ENCODE measurements around the gene ZNHIT6.

DNA sequence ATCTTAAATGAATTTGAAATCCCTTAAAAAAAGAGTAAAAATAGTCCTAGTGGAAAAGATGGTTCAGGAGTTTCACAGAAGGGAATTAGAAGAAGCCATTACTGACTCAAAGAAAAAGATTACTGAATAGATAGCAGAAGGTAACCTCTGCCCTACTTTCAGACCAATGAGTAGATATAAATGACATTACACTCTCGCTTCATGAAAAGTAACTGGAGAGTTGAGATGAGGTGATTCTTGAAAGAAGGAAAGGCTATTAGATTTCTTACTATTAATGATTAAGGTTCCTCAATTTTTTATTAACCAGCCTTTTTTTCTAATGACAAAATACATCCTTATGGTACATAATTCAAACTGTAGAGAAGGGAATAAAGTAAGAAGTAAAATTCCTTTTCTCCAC, 99.4 kb downstream of the ZNHIT6 start:
- TF ChIP-seq, protein P1, sequence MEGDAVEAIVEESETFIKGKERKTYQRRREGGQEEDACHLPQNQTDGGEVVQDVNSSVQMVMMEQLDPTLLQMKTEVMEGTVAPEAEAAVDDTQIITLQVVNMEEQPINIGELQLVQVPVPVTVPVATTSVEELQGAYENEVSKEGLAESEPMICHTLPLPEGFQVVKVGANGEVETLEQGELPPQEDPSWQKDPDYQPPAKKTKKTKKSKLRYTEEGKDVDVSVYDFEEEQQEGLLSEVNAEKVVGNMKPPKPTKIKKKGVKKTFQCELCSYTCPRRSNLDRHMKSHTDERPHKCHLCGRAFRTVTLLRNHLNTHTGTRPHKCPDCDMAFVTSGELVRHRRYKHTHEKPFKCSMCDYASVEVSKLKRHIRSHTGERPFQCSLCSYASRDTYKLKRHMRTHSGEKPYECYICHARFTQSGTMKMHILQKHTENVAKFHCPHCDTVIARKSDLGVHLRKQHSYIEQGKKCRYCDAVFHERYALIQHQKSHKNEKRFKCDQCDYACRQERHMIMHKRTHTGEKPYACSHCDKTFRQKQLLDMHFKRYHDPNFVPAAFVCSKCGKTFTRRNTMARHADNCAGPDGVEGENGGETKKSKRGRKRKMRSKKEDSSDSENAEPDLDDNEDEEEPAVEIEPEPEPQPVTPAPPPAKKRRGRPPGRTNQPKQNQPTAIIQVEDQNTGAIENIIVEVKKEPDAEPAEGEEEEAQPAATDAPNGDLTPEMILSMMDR (conservative IDR thresholded peaks at IDR 0.05 in 1 of 2, IDR thresholded peaks at IDR 0.05 in 1 of 2; ENCODE audit: extremely low read depth in 1 of 2, insufficient read depth in 1 of 2, low read depth in 1 of 2, low read length in 2 of 2): no peak
- no peak for TF ChIP-seq EZH2 (IDR thresholded peaks at IDR 0.05; ENCODE audit: borderline replicate concordance, low read length)
